GM19372 (cell line): ENCODE data around the gene ZBTB32.
"Not testable (repeated sequence)": the region's sequence is repeated elsewhere in the genome, so short reads cannot be mapped to it uniquely, and the experiment has no call there.

Experiments used
- ATAC-seq: cut with Tn5 transposase; IDR thresholded peaks from one replicate; pipeline ENCODE4 v1.9.1; 2021; ENCODE audit warnings: mild to moderate bottlenecking, low read depth, moderate library complexity; ENCODE audit not compliant: unreplicated experiment

Gene ZBTB32

DNA sequence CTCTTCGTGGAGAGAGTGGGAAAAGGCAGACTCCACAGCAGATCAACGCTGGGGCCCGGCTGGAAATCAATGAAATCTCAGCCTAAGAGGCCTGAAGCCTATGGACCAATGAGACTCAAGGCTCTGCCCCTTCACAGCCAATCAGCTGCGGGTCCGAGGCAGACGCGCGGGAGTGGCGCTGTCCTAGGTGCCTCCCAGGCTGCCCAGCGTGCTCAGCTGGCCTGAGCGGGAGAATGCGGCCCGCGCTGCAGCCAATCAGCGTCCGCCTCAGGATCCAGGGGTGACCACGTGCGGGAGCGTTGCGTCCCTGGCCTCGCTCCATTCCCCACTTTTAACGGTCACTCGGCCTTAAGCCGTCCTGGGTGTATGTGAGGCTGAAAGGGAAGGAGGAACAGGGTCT lies at the start of gene ZBTB32:
Gene ZBTB32, plus strand, starts transcription at position 341 of the 400 bp plus-strand sequence. CDS start 10,069 bp downstream, outside the sequence.
- ATAC-seq: no peak

- not testable (repeated sequence) for ATAC-seq
These were observed 49.5 kb upstream of the ZBTB32 start for GRCh38 chr19:35654828-35655227.

DNA sequence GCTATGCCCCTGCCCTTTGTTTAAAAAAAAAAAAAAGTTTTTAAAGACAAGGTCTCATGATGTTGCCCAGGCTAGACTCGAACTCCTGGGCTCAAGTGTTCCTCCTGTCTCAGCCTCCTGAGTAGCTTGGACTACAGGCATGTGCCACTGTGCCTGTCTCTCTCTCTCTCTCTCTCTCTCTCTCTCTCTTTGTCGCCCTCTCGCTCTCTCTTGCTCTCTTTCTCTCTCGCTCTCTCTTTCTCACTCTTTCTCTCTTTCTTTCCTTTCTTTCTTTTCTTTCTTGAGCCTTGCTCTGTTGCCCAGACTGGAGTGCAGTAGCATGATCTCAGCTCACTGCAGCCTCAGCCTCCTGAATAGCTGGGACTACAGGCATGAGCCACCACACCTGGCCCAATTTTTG lies 48.8 kb upstream of the ZBTB32 start:
- no peak for ATAC-seq

GRCh38 chr19:35656700-35657099 lies 47.7 kb upstream of the ZBTB32 start:
- no peak for ATAC-seq

DNA sequence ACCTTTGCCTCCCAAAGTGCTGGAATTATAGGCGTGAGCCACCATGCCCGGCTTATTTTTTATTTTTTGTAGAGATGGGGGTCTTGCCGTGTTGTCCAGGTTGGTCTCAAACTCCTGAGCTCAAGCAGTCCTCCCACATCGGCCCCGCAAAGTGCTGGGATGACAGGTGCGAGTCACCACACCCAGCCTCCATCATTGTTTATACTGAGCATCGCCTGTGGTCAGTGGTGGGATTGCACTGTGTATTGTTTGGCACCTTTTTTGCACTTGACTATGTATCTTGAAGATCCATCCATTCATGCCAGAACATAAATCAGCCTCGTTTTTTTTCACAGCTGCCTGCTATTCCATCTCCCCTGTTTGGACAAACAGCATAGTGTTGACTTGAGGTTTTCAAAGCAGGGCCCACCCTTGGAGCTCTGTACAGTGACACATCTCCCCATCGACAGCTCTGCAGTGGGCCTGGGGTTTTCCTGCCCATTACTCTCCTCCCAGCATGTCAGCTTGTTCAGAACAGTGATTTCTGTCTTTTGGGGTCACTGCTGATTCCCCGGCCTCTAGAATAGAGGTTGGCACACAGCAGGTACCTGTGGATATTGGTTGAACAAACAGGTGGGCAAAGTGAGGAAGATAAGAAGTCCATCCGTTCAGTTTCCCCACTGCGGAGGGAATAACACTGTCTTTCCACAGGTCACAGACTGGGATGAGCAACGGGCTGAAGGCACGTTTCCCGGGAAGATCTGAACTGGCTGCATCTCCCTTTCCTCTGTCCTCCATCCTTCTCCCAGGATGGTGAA lies 46.3 kb upstream of the ZBTB32 start:
- ATAC-seq: no peak

GRCh38 chr19:35661995-35662340 lies 42.4 kb upstream of the ZBTB32 start:
- ATAC-seq: no peak

DNA sequence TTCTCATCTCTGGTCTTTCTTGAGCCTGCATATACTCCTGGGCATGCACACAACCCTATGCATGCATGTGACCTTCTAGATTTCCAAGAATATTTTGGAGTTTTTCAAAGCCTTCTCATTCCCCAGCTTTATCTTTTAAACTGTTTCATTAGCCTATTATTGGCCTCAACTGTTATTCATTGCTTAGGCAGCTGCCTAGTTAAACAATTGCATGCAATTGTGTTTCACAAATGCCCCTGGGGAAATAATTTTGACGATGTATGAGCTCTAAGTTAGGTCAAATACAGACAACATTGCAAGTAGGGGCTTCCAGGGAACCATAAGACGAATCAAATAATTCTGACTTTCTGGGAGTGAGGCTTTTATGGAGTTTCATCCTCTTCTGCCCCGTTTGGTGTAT lies 40.4 kb upstream of the ZBTB32 start:
- no peak for ATAC-seq

DNA sequence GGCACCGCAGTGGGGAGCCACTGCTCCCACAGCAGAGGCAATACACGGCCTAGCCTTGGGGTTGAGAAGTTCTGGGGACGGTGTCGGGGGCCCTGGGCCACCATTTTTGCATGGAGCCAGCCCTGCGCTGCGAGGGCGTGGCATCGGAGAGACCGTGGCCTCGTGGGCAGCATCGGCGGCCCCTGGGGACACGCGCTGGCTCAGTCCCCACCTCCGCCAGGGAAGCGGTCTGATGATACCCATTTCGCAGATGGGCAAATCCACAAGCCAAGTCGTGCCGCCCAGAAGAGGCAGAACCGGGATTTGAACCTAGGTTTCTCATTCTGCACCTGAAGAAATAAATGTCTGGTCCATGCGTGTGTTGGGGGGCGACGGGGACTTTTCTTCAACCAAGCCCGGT lies 39.2 kb upstream of the ZBTB32 start:
- ATAC-seq: no peak

DNA sequence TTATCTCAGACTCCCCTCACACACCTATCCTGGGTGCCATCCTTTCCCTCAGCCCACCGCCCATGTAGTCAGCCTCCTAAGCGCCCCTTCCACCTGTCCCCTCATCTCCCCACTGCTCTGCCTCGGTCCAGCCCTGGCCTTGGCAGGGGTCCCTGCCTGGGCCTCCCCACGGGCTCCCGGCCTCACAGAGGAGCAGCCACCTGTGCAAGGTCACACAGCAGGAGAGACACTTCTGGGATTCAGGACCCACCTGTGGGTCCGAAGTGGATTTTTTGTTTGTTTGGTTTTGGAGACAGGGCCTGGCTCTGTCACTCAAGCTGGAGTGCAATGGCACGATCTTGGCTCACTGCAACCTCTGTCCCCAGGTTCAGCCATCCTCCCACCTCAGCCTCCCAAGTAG lies 38.8 kb upstream of the ZBTB32 start:
- ATAC-seq: no peak

- ATAC-seq: no peak
These were observed 38.0 kb upstream of the ZBTB32 start, which contains the start of gene UPK1A for GRCh38 chr19:35666251-35666913. TSS of gene UPK1A (plus strand) at chr19:35666517. CDS start at chr19:35666813, 296 bp downstream.

- ATAC-seq: no peak
These were observed 34.8 kb upstream of the ZBTB32 start for GRCh38 chr19:35669566-35669965.

DNA sequence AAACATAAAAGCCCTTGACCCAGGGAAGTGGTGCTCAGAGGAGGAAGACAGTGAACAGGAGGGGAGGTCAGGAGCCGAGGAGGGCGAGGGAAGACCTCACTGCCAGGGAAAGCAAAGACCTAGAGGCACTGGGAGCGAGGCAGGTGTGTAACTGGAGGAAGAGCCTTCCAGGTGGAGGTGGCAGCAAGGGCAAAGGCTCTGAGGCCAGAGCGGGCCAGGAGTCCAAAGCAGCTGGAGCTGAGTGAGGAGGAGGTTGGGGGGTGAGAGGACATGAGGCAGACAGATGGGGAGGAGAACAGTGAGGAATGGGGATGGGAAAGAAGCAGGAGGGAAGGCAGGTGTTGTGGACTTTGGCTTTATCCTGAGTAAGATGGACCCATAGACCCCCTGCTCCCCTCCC lies 34.4 kb upstream of the ZBTB32 start:
- no peak for ATAC-seq

GRCh38 chr19:35670686-35671085 lies 33.7 kb upstream of the ZBTB32 start:
- no peak for ATAC-seq

GRCh38 chr19:35671818-35672217 lies 32.5 kb upstream of the ZBTB32 start:
- ATAC-seq: no peak

- ATAC-seq: no peak
These were observed 31.1 kb upstream of the ZBTB32 start for GRCh38 chr19:35673121-35673804.

- no peak for ATAC-seq
These were observed 28.7 kb upstream of the ZBTB32 start for GRCh38 chr19:35675589-35676140.

DNA sequence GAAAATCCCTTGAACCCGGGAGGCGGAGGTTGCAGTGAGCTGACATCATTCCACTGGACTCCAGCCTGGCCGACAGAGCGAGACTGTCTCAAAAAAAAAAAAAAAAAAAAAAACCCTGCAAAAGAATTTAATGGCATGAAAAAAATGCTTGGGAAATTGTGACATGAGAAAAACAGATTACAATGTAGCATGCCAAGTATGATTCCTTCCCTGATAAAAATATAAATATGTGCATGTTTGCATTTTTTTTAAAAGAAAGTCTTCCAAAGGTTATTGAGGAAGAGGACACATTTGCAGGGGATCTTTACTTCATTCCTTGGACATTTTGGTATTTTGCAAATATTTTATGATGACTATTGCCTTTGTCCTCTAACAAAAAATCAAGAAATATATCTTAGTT lies 14.5 kb upstream of the ZBTB32 start:
- ATAC-seq: no peak

GRCh38 chr19:35691106-35691505 lies 13.3 kb upstream of the ZBTB32 start:
- not testable (repeated sequence) for ATAC-seq

GRCh38 chr19:35692010-35692409 lies 12.3 kb upstream of the ZBTB32 start:
- ATAC-seq: no peak

DNA sequence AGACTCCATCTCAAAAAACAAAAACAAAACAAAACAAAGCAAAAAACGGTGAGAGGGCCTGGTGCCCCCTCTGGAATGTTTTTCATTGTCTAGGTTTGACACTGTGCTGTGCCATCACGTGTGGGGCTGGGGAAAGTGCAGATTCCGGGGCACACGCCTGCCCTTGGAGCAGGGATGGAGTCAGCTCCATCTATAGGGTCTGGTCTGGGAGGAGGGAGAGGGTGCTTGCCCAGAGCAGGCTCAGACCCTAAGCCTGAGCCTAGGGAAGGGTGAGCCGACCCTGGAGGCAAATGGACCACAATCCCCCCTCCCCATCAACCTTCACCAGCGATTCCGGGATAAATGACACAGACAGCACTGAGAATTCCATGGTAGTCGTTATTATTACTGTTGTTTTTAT lies 10.9 kb upstream of the ZBTB32 start:
- ATAC-seq: no peak
